ENCODE results near the gene OPCML. TPM values are rescaled to one million over a fixed set of nuclear protein-coding genes. Genes with fewer than 3 reads are reported as not detected.

Gene OPCML
- total and polyA plus RNA-seq, 2 donors, result 0.06 to 2.3 TPM

DNA sequence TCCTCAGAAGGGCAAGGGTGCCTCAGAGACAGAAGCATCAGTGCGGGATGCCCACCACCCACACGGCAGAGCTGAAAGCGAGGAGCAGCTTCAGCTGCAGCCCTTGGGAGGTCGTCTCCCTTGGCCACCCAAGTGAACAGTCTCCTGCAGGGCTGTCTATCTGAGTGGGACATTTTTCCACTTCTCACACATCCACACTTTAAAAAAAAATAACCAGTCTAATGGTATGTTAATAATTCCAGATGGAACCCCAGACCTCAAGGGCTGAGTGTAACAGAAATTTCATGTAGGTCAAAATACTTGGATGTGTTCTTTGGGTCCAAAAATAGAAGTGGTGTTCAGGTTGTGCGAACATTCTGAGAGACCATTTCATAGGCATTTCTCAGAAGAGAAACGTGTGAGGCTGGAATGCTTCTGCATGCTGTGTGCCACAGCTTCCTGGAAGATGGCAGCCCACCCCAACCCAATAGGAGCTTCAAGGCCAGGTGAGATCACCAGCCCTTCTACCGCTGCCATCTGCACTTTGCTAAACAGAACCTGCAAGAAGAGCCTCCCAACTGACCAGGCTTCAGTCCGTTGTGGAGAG is 623.2 kb downstream of the OPCML start:
- no peak overlapping the region for H3K27ac ChIP-seq (ENCODE audit: low read depth)
- no peaks in the 10 kb centered on the region for H3K36me3 ChIP-seq (ENCODE audit: insufficient read depth)
- no peak overlapping the region for H3K4me3 ChIP-seq (ENCODE audit: low read depth, low read length)
- WGBS, result 86% methylated on average over 8 of the region's 8 CpGs
- DNase-seq (ENCODE audit: extremely low spot score), result no peak
- no peaks in the 10 kb centered on the region for H3K4me1 ChIP-seq (ENCODE audit: insufficient read depth)

DNA sequence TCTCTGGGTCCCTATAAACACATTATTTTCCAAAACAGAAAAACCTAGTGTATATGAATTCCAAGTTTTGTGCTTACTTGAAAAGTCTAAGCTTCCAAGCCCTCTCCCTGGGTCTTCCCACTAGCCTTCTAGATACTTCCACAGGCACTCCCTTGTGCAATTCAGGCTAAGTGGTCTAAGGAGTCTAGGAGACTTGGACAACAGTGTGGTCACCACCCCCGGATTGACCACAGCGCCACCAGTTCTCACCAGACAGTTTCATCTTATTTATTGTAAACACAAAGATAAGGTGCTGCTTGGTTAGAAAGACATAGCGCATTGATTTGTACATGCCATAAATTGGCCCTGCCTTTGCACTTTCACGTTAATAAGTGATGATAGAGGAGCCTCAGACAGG is 623.9 kb downstream of the OPCML start:
- H3K27ac ChIP-seq (ENCODE audit: low read depth), result no peak overlapping the region
- no peaks in the 10 kb centered on the region for H3K36me3 ChIP-seq (ENCODE audit: insufficient read depth)
- DNase-seq (ENCODE audit: extremely low spot score), result no peak
- 75% methylated on average over 4 of the region's 4 CpGs for WGBS
- no peak overlapping the region for H3K4me3 ChIP-seq (ENCODE audit: low read depth, low read length)
- H3K4me1 ChIP-seq (ENCODE audit: insufficient read depth), result no peaks in the 10 kb centered on the region

DNA sequence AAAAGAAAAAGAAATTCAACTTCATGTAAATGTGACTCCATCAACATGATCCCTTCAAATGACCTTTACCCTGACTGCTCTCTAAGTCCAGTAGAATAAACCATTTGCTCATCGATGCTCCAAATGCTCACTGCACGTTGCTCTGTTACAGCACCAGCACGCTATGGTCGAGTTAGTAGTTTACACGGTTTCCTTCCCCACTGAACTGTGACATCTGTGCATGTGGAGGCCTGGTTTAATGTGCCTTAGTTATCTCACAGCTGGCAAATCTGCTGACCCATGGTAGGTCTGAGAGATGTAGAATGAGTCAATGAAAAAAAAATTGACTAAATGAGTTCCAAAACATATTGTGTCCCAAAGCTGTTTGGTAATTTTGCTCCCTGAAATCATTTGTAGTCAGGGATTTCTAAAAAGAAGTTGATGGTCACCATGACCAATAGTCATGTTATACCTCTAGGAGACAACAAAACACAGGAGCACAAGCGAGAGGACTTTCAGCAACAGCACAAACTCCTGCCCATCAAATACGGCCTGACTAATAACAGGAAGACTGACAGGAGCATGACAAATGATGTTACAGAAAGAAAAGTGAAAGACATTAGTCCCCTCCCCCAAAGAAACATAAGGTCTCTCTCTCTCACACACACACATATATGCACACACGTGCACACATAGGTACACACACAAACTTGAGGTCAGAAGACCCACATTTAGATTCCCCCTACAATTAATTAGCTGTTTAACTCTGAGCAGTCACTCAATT is 624.5 kb downstream of the OPCML start:
- Histone ChIP-seq H3K36me3 (ENCODE audit: insufficient read depth) (no peaks in the 10 kb centered on the region), H3K4me1 (ENCODE audit: insufficient read depth) (no peaks in the 10 kb centered on the region), H3K4me3 (ENCODE audit: low read depth, low read length) (no peak overlapping the region), H3K27ac (ENCODE audit: low read depth) (no peak overlapping the region)
- no peak for DNase-seq (ENCODE audit: extremely low spot score)
- WGBS, result 84% methylated on average over 8 of the region's 8 CpGs

DNA sequence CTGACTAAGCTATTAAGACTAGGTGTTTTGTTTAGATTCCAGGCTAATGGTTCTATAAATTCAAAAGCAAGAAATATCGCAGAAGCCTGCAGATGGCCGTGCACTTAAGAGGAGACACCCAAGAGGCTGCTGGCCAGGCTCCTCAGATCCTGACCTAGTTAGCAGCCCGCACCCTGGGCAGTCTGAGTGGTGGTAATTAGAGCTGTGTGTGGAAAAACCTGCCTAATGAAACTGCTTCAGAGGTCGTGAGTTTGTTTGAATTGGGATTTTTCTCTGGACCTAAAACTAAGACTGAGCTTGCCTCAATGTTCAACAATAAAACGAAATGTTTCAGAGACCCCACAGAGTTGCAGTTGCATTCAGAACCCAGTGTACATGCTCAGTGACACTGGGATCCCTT is 627.7 kb downstream of the OPCML start:
- Histone ChIP-seq H3K4me1 (ENCODE audit: insufficient read depth) (no peaks in the 10 kb centered on the region), H3K27ac (ENCODE audit: low read depth) (no peak overlapping the region), H3K36me3 (ENCODE audit: insufficient read depth) (no peaks in the 10 kb centered on the region), H3K4me3 (ENCODE audit: low read depth, low read length) (no peak overlapping the region)
- 39% methylated on average over 5 of the region's 5 CpGs for WGBS
- no peak for DNase-seq (ENCODE audit: extremely low spot score)

DNA sequence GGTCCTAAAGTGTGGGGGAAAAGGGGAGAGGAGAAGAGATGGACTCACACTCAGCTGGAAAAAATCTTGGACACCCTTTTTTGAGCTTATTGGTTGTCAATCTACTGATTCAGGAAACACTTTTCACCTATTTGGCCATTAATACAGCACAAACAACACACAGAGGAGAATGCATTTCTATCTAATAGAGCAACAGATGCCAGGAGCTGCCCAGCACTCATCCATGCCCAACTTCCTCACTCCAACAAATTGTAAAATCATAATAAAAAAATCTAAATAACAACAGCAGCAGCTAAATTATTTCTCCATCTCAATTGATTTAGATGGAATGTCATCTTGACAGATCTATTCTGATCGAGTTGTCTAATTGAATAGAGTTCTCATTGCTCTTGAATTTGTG is 628.2 kb downstream of the OPCML start:
- H3K4me3 ChIP-seq (ENCODE audit: low read depth, low read length), result no peak overlapping the region
- no peak overlapping the region for H3K27ac ChIP-seq (ENCODE audit: low read depth)
- WGBS, result 74% methylated on average over 1 of the region's 1 CpG
- H3K4me1 ChIP-seq (ENCODE audit: insufficient read depth), result no peaks in the 10 kb centered on the region
- no peak for DNase-seq (ENCODE audit: extremely low spot score)
- no peaks in the 10 kb centered on the region for H3K36me3 ChIP-seq (ENCODE audit: insufficient read depth)

GRCh38 chr11:132901638-132902471 is 630.4 kb downstream of the OPCML start:
- H3K27ac ChIP-seq (ENCODE audit: low read depth), result no peak overlapping the region
- H3K4me1 ChIP-seq (ENCODE audit: insufficient read depth), result no peaks in the 10 kb centered on the region
- WGBS, result 66% methylated on average over 14 of the region's 14 CpGs
- H3K36me3 ChIP-seq (ENCODE audit: insufficient read depth), result no peaks in the 10 kb centered on the region
- no peak overlapping the region for H3K4me3 ChIP-seq (ENCODE audit: low read depth, low read length)
- DNase-seq (ENCODE audit: extremely low spot score), result no peak

GRCh38 chr11:132898676-132899075 is 633.6 kb downstream of the OPCML start:
- Histone ChIP-seq H3K27ac (ENCODE audit: low read depth) (no peak overlapping the region), H3K4me3 (ENCODE audit: low read depth, low read length) (no peak overlapping the region), H3K4me1 (ENCODE audit: insufficient read depth) (no peaks in the 10 kb centered on the region), H3K36me3 (ENCODE audit: insufficient read depth) (no peaks in the 10 kb centered on the region)
- DNase-seq (ENCODE audit: extremely low spot score), result no peak
- 82% methylated on average over 2 of the region's 2 CpGs for WGBS

- WGBS, result 75% methylated on average over 4 of the region's 4 CpGs
- H3K36me3 ChIP-seq (ENCODE audit: insufficient read depth), result no peaks in the 10 kb centered on the region
- DNase-seq (ENCODE audit: extremely low spot score), result no peak
- H3K4me1 ChIP-seq (ENCODE audit: insufficient read depth), result no peaks in the 10 kb centered on the region
- no peak overlapping the region for H3K27ac ChIP-seq (ENCODE audit: low read depth)
- no peak overlapping the region for H3K4me3 ChIP-seq (ENCODE audit: low read depth, low read length)
These were observed 634.3 kb downstream of the OPCML start for GRCh38 chr11:132898021-132898420.

GRCh38 chr11:132895340-132895739 is 637.0 kb downstream of the OPCML start:
- no peaks in the 10 kb centered on the region for H3K4me1 ChIP-seq (ENCODE audit: insufficient read depth)
- H3K27ac ChIP-seq (ENCODE audit: low read depth), result no peak overlapping the region
- H3K36me3 ChIP-seq (ENCODE audit: insufficient read depth), result no peaks in the 10 kb centered on the region
- no peak for DNase-seq (ENCODE audit: extremely low spot score)
- WGBS, result 78% methylated on average over 3 of the region's 3 CpGs
- no peak overlapping the region for H3K4me3 ChIP-seq (ENCODE audit: low read depth, low read length)

GRCh38 chr11:132894606-132895005 is 637.7 kb downstream of the OPCML start:
- DNase-seq (ENCODE audit: extremely low spot score), result no peak
- no peaks in the 10 kb centered on the region for H3K36me3 ChIP-seq (ENCODE audit: insufficient read depth)
- WGBS, result 80% methylated on average over 1 of the region's 1 CpG
- H3K4me1 ChIP-seq (ENCODE audit: insufficient read depth), result no peaks in the 10 kb centered on the region
- H3K4me3 ChIP-seq (ENCODE audit: low read depth, low read length), result no peak overlapping the region
- H3K27ac ChIP-seq (ENCODE audit: low read depth), result no peak overlapping the region

GRCh38 chr11:132892876-132893275 is 639.4 kb downstream of the OPCML start:
- DNase-seq (ENCODE audit: extremely low spot score), result no peak
- Histone ChIP-seq H3K4me1 (ENCODE audit: insufficient read depth) (no peaks in the 10 kb centered on the region), H3K36me3 (ENCODE audit: insufficient read depth) (no peaks in the 10 kb centered on the region), H3K27ac (ENCODE audit: low read depth) (no peak overlapping the region), H3K4me3 (ENCODE audit: low read depth, low read length) (no peak overlapping the region)
- 78% methylated on average over 5 of the region's 5 CpGs for WGBS

DNA sequence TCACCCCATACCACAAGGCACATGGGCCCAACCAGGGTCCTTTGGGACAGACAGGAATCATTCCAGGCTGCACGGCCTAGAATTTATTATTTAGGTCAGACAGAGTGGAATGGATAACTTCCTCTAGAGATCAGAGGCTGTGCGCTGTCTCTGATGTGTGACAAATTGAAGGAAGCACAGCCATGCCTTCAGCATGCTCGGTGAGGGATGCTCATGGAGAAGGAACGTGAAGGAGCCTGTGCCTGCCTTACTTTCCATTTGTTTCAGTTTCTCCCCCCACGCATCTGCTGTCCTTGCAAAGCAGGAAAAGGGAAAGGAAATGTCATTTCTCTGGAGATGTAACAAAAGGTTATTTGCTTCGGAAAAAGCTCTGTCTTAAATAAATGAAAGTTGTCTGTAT is 644.1 kb downstream of the OPCML start:
- Histone ChIP-seq H3K4me3 (ENCODE audit: low read depth, low read length) (no peak overlapping the region), H3K27ac (ENCODE audit: low read depth) (no peak overlapping the region), H3K36me3 (ENCODE audit: insufficient read depth) (no peaks in the 10 kb centered on the region), H3K4me1 (ENCODE audit: insufficient read depth) (no peaks in the 10 kb centered on the region)
- no peak for DNase-seq (ENCODE audit: extremely low spot score)
- 66% methylated on average over 6 of the region's 6 CpGs for WGBS

- no peak overlapping the region for H3K4me3 ChIP-seq (ENCODE audit: low read depth, low read length)
- DNase-seq (ENCODE audit: extremely low spot score), result no peak
- H3K27ac ChIP-seq (ENCODE audit: low read depth), result no peak overlapping the region
- no peaks in the 10 kb centered on the region for H3K4me1 ChIP-seq (ENCODE audit: insufficient read depth)
- 44% methylated on average over 6 of the region's 6 CpGs for WGBS
- no peaks in the 10 kb centered on the region for H3K36me3 ChIP-seq (ENCODE audit: insufficient read depth)
These were observed 646.0 kb downstream of the OPCML start for GRCh38 chr11:132886335-132886734.

- Histone ChIP-seq H3K27ac (ENCODE audit: low read depth) (no peak overlapping the region), H3K4me1 (ENCODE audit: insufficient read depth) (no peaks in the 10 kb centered on the region), H3K36me3 (ENCODE audit: insufficient read depth) (no peaks in the 10 kb centered on the region), H3K4me3 (ENCODE audit: low read depth, low read length) (no peak overlapping the region)
- 85% methylated on average over 3 of the region's 3 CpGs for WGBS
- no peak for DNase-seq (ENCODE audit: extremely low spot score)
These were observed 649.1 kb downstream of the OPCML start for GRCh38 chr11:132883241-132883640.
